ENCODE data around the gene TMEM255A. TPM values are rescaled to one million over a fixed set of nuclear protein-coding genes. Genes with fewer than 3 reads are reported as not detected.

TMEM255A gene
- total RNA-seq, 1 donor from 2014 or later = 0.97 TPM

- DNase-seq (ENCODE audit: missing footprints) (no peak), ATAC-seq (no peak)
- intact Hi-C loops (cut with DNase I) = no loop called here
Observed at GRCh38 chrX:120281761-120282160, 29.5 kb downstream of the TMEM255A start.

GRCh38 chrX:120281021-120281624 is 30.1 kb downstream of the TMEM255A start:
- ATAC-seq = no peak
- intact Hi-C loops (cut with DNase I) = no loop called here
- no peak for DNase-seq (ENCODE audit: missing footprints)

GRCh38 chrX:120274958-120275357 is 36.3 kb downstream of the TMEM255A start:
- ATAC-seq = no peak
- intact Hi-C loops (cut with DNase I) = no loop called here
- no peak for DNase-seq (ENCODE audit: missing footprints)

GRCh38 chrX:120274145-120274544 is 37.1 kb downstream of the TMEM255A start:
- intact Hi-C loops (cut with DNase I) = no loop called here
- ATAC-seq (no peak), DNase-seq (ENCODE audit: missing footprints) (no peak)

GRCh38 chrX:120271218-120271617 is 40.0 kb downstream of the TMEM255A start:
- intact Hi-C loops (cut with DNase I) = no loop called here
- no peak for ATAC-seq
- DNase-seq (ENCODE audit: missing footprints) = no peak

- ATAC-seq (no peak), DNase-seq (ENCODE audit: missing footprints) (no peak)
- intact Hi-C loops (cut with DNase I) = no loop called here
Observed at GRCh38 chrX:120270567-120270966, 40.7 kb downstream of the TMEM255A start.

- no peak for DNase-seq (ENCODE audit: missing footprints)
- peak; percentile 52 for ATAC-seq
Observed at GRCh38 chrX:120269373-120270035, 41.8 kb downstream of the TMEM255A start.

GRCh38 chrX:120264341-120264740 is 46.9 kb downstream of the TMEM255A start:
- ATAC-seq (no peak), DNase-seq (ENCODE audit: missing footprints) (no peak)
- intact Hi-C loops (cut with DNase I) = no loop called here

More at GRCh38 chrX:120269373-120270035, 41.8 kb downstream of the TMEM255A start:
- intact Hi-C loops (cut with DNase I) = no loop called here

GRCh38 chrX:120262859-120263708 is 48.2 kb downstream of the TMEM255A start:
- no peak for ATAC-seq

GRCh38 chrX:120260369-120260768 is 50.9 kb downstream of the TMEM255A start:
- DNase-seq (ENCODE audit: missing footprints) (no peak), ATAC-seq (no peak)
- intact Hi-C loops (cut with DNase I) = no loop called here

More at GRCh38 chrX:120262859-120263708, 48.2 kb downstream of the TMEM255A start:
- DNase-seq (ENCODE audit: missing footprints) = no peak
- intact Hi-C loops (cut with DNase I) = no loop called here

- DNase-seq (ENCODE audit: missing footprints) (no peak), ATAC-seq (no peak)
- intact Hi-C loops (cut with DNase I) = loop anchor here (10.0 kb wide), 1 partner anchor 211 kb away; the partner anchor contains the start of gene LAMP2
Observed at GRCh38 chrX:120253784-120254183, 57.5 kb downstream of the TMEM255A start.

GRCh38 chrX:120251471-120252011 is 59.7 kb downstream of the TMEM255A start:
- DNase-seq (ENCODE audit: missing footprints) = peak; percentile 45
- intact Hi-C loops (cut with DNase I) = loop anchor here (10.0 kb wide), 1 partner anchor 213 kb away; the partner anchor contains the start of gene LAMP2
- ATAC-seq = peak; percentile 52

- ATAC-seq (peak; percentile 99), DNase-seq (ENCODE audit: missing footprints) (peak; percentile 94)
- intact Hi-C loops (cut with DNase I) = loop anchor here (10.0 kb wide), 1 partner anchor 214 kb away; the partner anchor contains the start of gene LAMP2
Observed at GRCh38 chrX:120250522-120251271, 60.6 kb downstream of the TMEM255A start, which contains the start of gene ZBTB33. ZBTB33 (plus strand) TSS chrX:120250812; CDS start chrX:120253416, 2,604 bp downstream.

- DNase-seq (ENCODE audit: missing footprints) (peak; percentile 84), ATAC-seq (peak; percentile 84)
- intact Hi-C loops (cut with DNase I) = no loop called here
Observed at GRCh38 chrX:120244735-120245498, 66.3 kb downstream of the TMEM255A start.

- DNase-seq (ENCODE audit: missing footprints) = no peak
- intact Hi-C loops (cut with DNase I) = no loop called here
- ATAC-seq = peak; percentile 20
Observed at GRCh38 chrX:120244395-120244734, 66.9 kb downstream of the TMEM255A start.

GRCh38 chrX:120242813-120243212 is 68.4 kb downstream of the TMEM255A start:
- no peak for ATAC-seq
- no peak for DNase-seq (ENCODE audit: missing footprints)
- intact Hi-C loops (cut with DNase I) = no loop called here

- intact Hi-C loops (cut with DNase I) = no loop called here
- DNase-seq (ENCODE audit: missing footprints) (no peak), ATAC-seq (no peak)
Observed at GRCh38 chrX:120238933-120239332, 72.3 kb downstream of the TMEM255A start.

Measured in Right ventricle myocardium inferior (tissue), 1 donor.